GM21381 (cell line): ENCODE data around the gene ABI3BP.

Experiments
- ATAC-seq: cut with Tn5 transposase; IDR thresholded peaks from one replicate; pipeline ENCODE4 v1.9.1; 2021; ENCODE audit warnings: mild to moderate bottlenecking, moderate library complexity; ENCODE audit not compliant: unreplicated experiment

ABI3BP gene

GRCh38 chr3:100982710-100983109 is 10.5 kb downstream of the ABI3BP start:
- no peak for ATAC-seq

DNA sequence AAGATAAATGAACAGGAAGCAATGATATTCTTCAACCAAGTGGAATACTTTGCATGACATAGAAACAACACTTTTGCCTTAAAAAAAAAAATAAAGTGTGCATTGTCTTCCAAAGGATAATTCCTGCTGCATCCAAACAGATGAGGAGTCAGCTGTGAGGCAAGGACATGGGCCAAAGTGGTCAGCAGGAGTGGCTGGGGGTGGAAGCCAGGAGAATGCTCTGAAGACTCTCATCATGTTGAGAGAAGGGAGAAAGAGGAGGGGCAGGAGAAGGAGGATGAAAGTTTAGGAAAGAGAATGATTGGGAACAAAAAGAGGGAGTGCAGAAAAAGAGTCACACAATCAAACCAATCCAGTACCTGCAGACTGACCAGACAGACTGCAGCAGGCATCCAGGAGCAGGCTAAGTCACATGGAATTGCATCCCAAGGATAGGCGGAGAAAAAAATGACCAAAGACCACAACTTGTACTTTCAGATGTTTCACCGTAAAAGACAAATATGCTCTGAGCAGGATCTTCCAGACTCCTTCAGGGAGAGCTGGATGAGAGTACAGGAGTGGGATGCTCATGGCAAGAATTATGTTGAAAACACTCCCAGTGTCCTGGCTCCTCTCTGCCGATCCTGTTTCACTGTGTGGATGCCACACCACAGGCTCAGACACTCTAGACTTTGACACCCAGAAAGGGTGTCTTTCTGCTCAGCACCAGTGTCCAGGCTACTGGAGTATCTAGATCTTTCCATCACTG is 11.9 kb downstream of the ABI3BP start:
- no peak for ATAC-seq

DNA sequence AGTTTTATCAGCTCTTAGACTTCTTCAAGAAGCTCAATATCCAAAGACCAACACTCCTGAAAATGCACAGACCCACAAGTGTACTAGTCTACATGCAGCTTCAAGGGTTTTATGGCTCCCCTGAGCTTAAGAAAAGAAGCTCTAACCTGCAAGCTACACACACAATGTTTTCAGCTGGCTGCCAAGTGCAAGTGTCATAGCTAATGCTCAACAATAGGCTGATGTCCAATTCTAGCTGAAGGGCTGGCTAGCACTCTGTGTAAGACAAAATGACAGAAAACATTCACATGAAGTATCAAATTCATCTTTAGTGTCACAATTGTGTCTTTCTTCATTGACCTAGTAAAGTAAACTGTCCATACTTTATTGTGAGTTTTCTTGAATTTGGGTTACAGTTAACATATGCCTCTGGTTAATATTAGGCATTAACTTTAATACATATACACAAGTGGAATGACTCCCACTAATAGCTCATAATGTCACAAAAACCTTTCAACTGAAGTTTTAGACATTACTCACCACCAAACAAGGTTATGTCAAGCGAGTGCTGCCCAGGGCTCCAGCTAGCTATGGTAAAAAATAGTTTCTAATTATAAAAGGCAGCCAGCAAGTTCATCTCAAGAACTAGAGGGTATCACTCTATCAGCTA is 15.1 kb downstream of the ABI3BP start:
- no peak for ATAC-seq

DNA sequence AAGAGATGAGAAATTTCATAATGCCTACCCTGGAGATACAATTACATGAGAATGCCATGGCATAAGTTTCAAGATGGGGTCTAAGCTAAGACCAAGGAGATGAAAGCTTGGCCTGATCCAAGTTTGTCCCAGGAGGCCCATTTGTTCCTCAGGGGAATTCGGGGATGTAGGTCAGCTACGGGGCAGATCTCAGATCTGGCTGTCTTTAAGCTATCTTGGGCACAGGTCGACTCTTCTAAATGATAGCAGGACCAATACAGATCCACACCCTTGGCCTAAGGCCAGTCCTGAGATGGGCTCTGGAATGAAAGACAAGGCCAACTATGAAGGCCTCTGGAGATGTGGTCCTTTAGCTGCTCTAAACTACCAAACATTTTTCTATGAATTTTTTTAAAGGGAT is 16.6 kb downstream of the ABI3BP start:
- no peak for ATAC-seq

DNA sequence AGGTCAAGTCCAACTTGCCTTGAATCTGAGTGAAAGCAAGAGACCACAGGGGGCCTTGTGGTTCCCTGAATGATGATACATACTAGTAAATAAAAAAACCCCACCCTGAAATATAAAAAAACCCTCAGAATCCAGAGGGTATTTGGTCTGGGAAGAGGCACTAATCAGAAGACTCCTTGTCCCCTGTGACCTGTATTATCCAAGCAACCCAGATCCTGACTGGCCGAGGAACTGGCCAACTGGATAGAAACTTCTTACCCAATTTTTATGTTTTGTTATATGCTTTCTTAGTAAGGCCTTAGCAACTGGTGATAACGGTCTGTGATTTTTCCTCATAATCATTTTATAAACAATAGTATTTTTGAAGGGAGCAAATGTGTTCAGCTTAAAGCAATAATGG is 17.5 kb downstream of the ABI3BP start:
- no peak for ATAC-seq

GRCh38 chr3:100973594-100973993 is 19.6 kb downstream of the ABI3BP start:
- ATAC-seq: no peak

DNA sequence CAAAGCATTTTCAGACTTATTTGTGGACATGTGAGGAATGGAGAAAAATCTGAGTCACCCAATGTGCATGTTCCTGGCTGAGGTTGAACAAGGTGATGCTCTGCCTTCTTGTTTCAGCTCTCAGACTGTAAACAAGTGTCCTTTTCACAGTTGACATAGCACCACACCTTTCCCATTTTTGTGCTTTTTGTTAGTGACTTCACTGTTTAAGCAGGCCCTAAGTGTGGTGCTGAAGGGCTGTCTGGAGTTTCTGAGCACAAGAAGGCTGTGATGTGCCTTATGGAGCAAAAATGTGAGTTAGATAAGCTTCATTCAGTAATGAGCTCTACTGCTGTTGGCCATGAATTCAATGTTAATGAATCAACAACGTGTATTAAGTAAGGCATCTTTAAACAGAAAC is 20.4 kb downstream of the ABI3BP start:
- no peak for ATAC-seq

- ATAC-seq: no peak
These were observed 20.8 kb downstream of the ABI3BP start for GRCh38 chr3:100972301-100972844.

- ATAC-seq: no peak
These were observed 21.4 kb downstream of the ABI3BP start for GRCh38 chr3:100971798-100972197.

DNA sequence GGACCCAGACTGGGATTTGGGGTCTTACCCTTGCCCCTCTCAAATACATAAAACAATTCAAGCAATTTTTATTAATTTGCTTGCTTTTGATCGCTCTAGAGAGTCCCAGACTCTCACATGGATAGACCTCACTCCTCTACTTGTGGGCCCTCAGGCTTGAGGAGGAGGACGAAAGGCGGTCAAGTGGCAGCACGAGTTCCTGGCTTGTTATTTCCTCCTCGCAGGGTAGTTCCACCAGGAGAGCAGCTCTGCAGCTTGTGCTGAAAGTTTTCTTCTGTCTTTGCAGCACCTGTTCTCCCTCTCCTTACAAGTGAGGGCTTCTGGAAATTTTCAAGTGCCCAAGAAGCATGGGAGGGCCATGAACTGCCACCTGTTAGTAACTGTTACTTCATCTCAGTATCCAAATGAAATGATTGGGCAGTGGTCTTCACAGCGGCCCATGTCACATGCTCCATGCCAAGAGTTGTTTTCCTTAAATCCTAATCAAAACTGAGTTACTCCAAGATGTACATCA is 22.7 kb downstream of the ABI3BP start:
- ATAC-seq: no peak

- ATAC-seq: no peak
These were observed 24.0 kb downstream of the ABI3BP start for GRCh38 chr3:100968932-100969906.

- no peak for ATAC-seq
These were observed 26.4 kb downstream of the ABI3BP start for GRCh38 chr3:100966807-100967206.

GRCh38 chr3:100966049-100966491 is 27.2 kb downstream of the ABI3BP start:
- no peak for ATAC-seq

- ATAC-seq: no peak
These were observed 30.2 kb downstream of the ABI3BP start for GRCh38 chr3:100963041-100963440.

DNA sequence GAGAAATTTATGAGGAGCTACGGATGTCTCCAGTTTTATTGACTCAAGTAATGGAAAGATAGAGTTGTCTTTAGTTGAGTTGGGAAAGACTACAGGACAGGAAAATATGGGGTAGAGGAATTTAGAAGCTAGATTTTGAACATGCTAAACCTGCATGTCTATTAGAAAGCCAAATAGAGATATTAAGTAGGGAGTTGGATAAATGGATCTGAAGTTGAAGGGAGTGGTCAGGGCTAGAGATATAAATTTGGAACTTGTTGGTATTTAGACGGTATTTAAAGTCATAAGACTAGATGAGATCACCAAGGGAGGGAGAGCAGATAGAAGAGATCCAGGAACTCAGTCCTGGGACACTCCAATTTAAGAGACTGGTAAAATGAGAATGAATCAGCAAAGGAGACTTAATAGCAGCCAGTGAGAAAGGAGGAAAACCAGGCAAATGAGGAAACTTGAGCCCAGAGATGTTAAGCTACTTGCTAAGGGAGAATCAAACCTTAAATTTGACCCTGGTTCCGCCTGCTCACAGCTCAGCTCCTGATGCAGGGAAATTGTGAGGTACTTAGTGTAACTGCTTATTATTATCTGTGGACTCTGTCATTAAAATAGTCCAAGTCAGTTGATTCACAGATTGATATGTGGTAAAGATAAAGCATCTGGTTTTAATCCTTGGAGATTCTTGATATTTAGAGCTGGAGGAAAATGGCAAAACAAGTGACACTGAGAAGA is 35.8 kb downstream of the ABI3BP start:
- ATAC-seq: no peak

DNA sequence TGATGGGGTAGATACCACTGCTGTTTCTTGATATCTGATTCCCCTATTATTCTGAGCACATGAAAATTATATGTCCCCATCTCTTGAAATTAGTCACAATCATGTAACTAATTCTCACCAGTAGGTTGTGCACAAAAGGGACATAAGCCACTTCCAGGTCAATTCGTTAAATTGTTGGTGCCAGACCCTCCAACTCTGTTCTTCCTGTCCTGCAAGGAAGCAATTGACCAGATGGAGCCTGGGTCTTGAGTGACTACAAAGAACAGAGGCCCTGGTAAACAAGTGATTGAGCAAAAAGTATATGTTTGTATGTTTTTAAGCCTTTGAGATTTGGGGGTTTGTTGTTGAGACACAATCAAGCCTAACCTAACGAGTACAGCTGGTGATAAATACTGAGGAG is 36.9 kb downstream of the ABI3BP start:
- no peak for ATAC-seq

GRCh38 chr3:100954990-100955389 is 38.2 kb downstream of the ABI3BP start:
- no peak for ATAC-seq

- no peak for ATAC-seq
These were observed 38.9 kb downstream of the ABI3BP start for GRCh38 chr3:100954199-100954935.

GRCh38 chr3:100953103-100953502 is 40.1 kb downstream of the ABI3BP start:
- ATAC-seq: no peak

DNA sequence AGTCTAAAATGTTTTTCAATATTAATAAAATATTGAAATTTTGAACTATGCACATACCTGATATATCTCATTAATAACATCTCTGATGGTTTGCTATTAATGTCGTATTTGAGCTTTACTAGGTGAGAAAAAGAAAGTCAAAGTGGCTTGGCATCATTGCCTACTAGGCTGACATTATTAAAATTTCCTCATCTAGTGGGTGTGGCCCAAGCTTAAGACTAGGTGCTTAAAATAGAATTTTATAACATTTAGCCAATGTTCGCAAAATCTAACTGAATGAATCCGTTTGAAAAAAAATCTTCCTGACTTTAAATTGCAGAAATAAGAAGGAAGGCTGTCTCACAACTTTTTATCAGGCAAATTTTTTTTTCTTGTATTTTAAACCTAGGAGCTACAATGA is 46.1 kb downstream of the ABI3BP start:
- no peak for ATAC-seq
